ENCODE measurements around the gene LIPC. TPM values are rescaled to one million over a fixed set of nuclear protein-coding genes. Genes with fewer than 3 reads are reported as not detected.

The LIPC gene
- total and polyA plus RNA-seq, 2 experiments from 2014 or later, result 0.43 to 0.63 TPM

GRCh38 chr15:58522865-58523264 is 91.1 kb downstream of the LIPC start:
- Histone ChIP-seq H3K4me2 (ENCODE audit: unreplicated experiment) (no peak overlapping the region), H3K27me3 (replicated peaks; ENCODE audit: insufficient read depth) (no peaks in the 10 kb centered on the region), H2AFZ (peak overlapping the region; percentile 84), H3K9me2 (ENCODE audit: insufficient read depth) (no peaks in the 10 kb centered on the region), H3K9ac (peak overlapping the region; percentile 29; the same call in 1 of the 2 replicates), H4K20me1 (ENCODE audit: insufficient read depth) (no peaks in the 10 kb centered on the region), H3K4me1 (ENCODE audit: insufficient read depth) (peaks cover 39% of the 10 kb centered on the region), H3K36me3 (ENCODE audit: low read depth) (no peaks in the 10 kb centered on the region), H3K27ac (peak overlapping the region; percentile 67), H3K4me3 (no peak overlapping the region), H3F3A (ENCODE audit: insufficient read depth) (0 out of 2 replicates have a peak, but pooled peaks cover 6% of the 10 kb centered on the region), H3K9me3 (ENCODE audit: low read depth) (no peaks in the 10 kb centered on the region), H3K79me2 (ENCODE audit: insufficient read depth) (no peaks in the 10 kb centered on the region)
- DNase-seq, result no peak
- in situ Hi-C loops (cut with MboI), result no loop called here
- 58 to 63% methylated on average over 9 of the region's 9 CpGs for WGBS, 2 experiments (ENCODE audit: low coverage in 1 of 2, low lambda C conversion rate in 2 of 2, missing lambda C conversion rate in 2 of 2)
- TF ChIP-seq EZH2phosphoT487 (IDR thresholded peaks at IDR 0.05; ENCODE audit: insufficient read depth, low read depth), result no peak
- no peak for TF ChIP-seq EZH2 (IDR thresholded peaks at IDR 0.05; ENCODE audit: insufficient read depth, poor library complexity, severe bottlenecking)

GRCh38 chr15:58523634-58524033 is 91.8 kb downstream of the LIPC start:
- H3F3A ChIP-seq (ENCODE audit: insufficient read depth), result 0 out of 2 replicates have a peak, but pooled peaks cover 6% of the 10 kb centered on the region
- no peak for DNase-seq
- H3K9me2 ChIP-seq (ENCODE audit: insufficient read depth), result no peaks in the 10 kb centered on the region
- TF ChIP-seq EZH2phosphoT487 (IDR thresholded peaks at IDR 0.05; ENCODE audit: insufficient read depth, low read depth), result no peak
- no peak for TF ChIP-seq EZH2 (IDR thresholded peaks at IDR 0.05; ENCODE audit: insufficient read depth, poor library complexity, severe bottlenecking)
- no peaks in the 10 kb centered on the region for H3K79me2 ChIP-seq (ENCODE audit: insufficient read depth)
- H3K9me3 ChIP-seq (ENCODE audit: low read depth), result no peaks in the 10 kb centered on the region
- H4K20me1 ChIP-seq (ENCODE audit: insufficient read depth), result no peaks in the 10 kb centered on the region
- in situ Hi-C loops (cut with MboI), result no loop called here
- no peak overlapping the region for H2AFZ ChIP-seq
- no peak overlapping the region for H3K4me2 ChIP-seq (ENCODE audit: unreplicated experiment)
- no peak overlapping the region for H3K27ac ChIP-seq
- H3K36me3 ChIP-seq (ENCODE audit: low read depth), result no peaks in the 10 kb centered on the region
- H3K4me1 ChIP-seq (ENCODE audit: insufficient read depth), result peaks cover 46% of the 10 kb centered on the region
- H3K9ac ChIP-seq, result no peak overlapping the region
- H3K4me3 ChIP-seq, result no peak overlapping the region
- no peaks in the 10 kb centered on the region for H3K27me3 ChIP-seq (replicated peaks; ENCODE audit: insufficient read depth)
- WGBS, 2 experiments (ENCODE audit: low coverage in 1 of 2, low lambda C conversion rate in 2 of 2, missing lambda C conversion rate in 2 of 2), result 95 to 97% methylated on average over 5 of the region's 5 CpGs

- Histone ChIP-seq H3K4me1 (ENCODE audit: insufficient read depth) (peaks cover 46% of the 10 kb centered on the region), H2AFZ (no peak overlapping the region), H3F3A (ENCODE audit: insufficient read depth) (0 out of 2 replicates have a peak, but pooled peaks cover 6% of the 10 kb centered on the region), H3K4me2 (ENCODE audit: unreplicated experiment) (no peak overlapping the region), H3K9me3 (ENCODE audit: low read depth) (no peaks in the 10 kb centered on the region), H3K27ac (no peak overlapping the region), H3K9ac (no peak overlapping the region), H3K4me3 (no peak overlapping the region), H3K27me3 (replicated peaks; ENCODE audit: insufficient read depth) (no peaks in the 10 kb centered on the region), H3K9me2 (ENCODE audit: insufficient read depth) (no peaks in the 10 kb centered on the region), H4K20me1 (ENCODE audit: insufficient read depth) (no peaks in the 10 kb centered on the region), H3K36me3 (ENCODE audit: low read depth) (no peaks in the 10 kb centered on the region), H3K79me2 (ENCODE audit: insufficient read depth) (no peaks in the 10 kb centered on the region)
- in situ Hi-C loops (cut with MboI), result no loop called here
- no peak for DNase-seq
- TF ChIP-seq EZH2 (IDR thresholded peaks at IDR 0.05; ENCODE audit: insufficient read depth, poor library complexity, severe bottlenecking) (no peak), EZH2phosphoT487 (IDR thresholded peaks at IDR 0.05; ENCODE audit: insufficient read depth, low read depth) (no peak)
- 82 to 87% methylated on average over 2 of the region's 2 CpGs for WGBS, 2 experiments (ENCODE audit: low coverage in 1 of 2, low lambda C conversion rate in 2 of 2, missing lambda C conversion rate in 2 of 2)
These were observed 92.5 kb downstream of the LIPC start for GRCh38 chr15:58524247-58524646.

GRCh38 chr15:58525991-58526421 is 94.2 kb downstream of the LIPC start:
- no peaks in the 10 kb centered on the region for H3K36me3 ChIP-seq (ENCODE audit: low read depth)
- H3K9me3 ChIP-seq (ENCODE audit: low read depth), result no peaks in the 10 kb centered on the region
- H3K4me3 ChIP-seq, result no peak overlapping the region
- H3K4me2 ChIP-seq (ENCODE audit: unreplicated experiment), result no peak overlapping the region
- no peaks in the 10 kb centered on the region for H4K20me1 ChIP-seq (ENCODE audit: insufficient read depth)
- H3K9me2 ChIP-seq (ENCODE audit: insufficient read depth), result no peaks in the 10 kb centered on the region
- H3K4me1 ChIP-seq (ENCODE audit: insufficient read depth), result peaks cover 40% of the 10 kb centered on the region
- H3K27ac ChIP-seq, result no peak overlapping the region
- peak; percentile 60 for DNase-seq
- no peak overlapping the region for H3K9ac ChIP-seq
- H3F3A ChIP-seq (ENCODE audit: insufficient read depth), result 0 out of 2 replicates have a peak, but pooled peaks cover 6% of the 10 kb centered on the region
- 23 to 25% methylated on average over 4 of the region's 4 CpGs for WGBS, 2 experiments (ENCODE audit: low coverage in 1 of 2, low lambda C conversion rate in 2 of 2, missing lambda C conversion rate in 2 of 2)
- H2AFZ ChIP-seq, result no peak overlapping the region
- H3K27me3 ChIP-seq (replicated peaks; ENCODE audit: insufficient read depth), result no peaks in the 10 kb centered on the region
- no peak for TF ChIP-seq EZH2 (IDR thresholded peaks at IDR 0.05; ENCODE audit: insufficient read depth, poor library complexity, severe bottlenecking)
- in situ Hi-C loops (cut with MboI), result no loop called here
- no peaks in the 10 kb centered on the region for H3K79me2 ChIP-seq (ENCODE audit: insufficient read depth)

Measured in GM23248 (cell line).